ENCODE data around the gene ARHGAP10. TPM values are rescaled to one million over a fixed set of nuclear protein-coding genes. Genes with fewer than 3 reads are reported as not detected.

ARHGAP10 gene
- total RNA-seq = 1 to 10 TPM; 6.3 to 7.1 TPM

- POLR2A ChIA-PET = interaction anchor here (0.6 to 2.9 kb wide), 9 partner anchors 36 to 135 kb away, joined by 3 to 16 read pairs (median 3); partner anchors contain the start of genes PRMT9 and TMEM184C
- no peaks in the 10 kb centered on the region for H3K9me3 Mint-ChIP-seq (ENCODE audit: insufficient read depth)
- ATAC-seq (peak; percentile 83), DNase-seq (peak; percentile 62)
- H3K4me3 Mint-ChIP-seq = peak within 1 kb of the TSS; percentile 86
- peaks cover 2% of the 10 kb centered on the region for H3K36me3 Mint-ChIP-seq (ENCODE audit: low read depth)
- peaks cover 31% of the 10 kb centered on the region for H3K4me1 Mint-ChIP-seq (ENCODE audit: low read depth)
- H3K27ac Mint-ChIP-seq = peak within 1 kb of the TSS; percentile 81
- CTCF ChIA-PET = interaction anchor here (0.8 to 4.3 kb wide), 17 partner anchors 9 to 143 kb away, joined by 3 to 49 read pairs (median 5); partner anchors contain the start of genes PRMT9 and TMEM184C
- peaks cover 44% of the 10 kb centered on the region for H3K27me3 Mint-ChIP-seq (ENCODE audit: low read depth)
Observed at GRCh38 chr4:147731580-147732517, at the start of gene ARHGAP10. TSS of gene ARHGAP10 (plus strand) at chr4:147732088. CDS start at chr4:147732302, 214 bp downstream.

GRCh38 chr4:147682755-147683154 is 49.1 kb upstream of the ARHGAP10 start:
- CTCF ChIA-PET = interaction anchor here (0.8 to 4.3 kb wide), 4 partner anchors 9 to 184 kb away, joined by 3 to 43 read pairs (median 12); partner anchors contain the start of gene TMEM184C
- peak overlapping the region; percentile 95 for H3K27ac Mint-ChIP-seq
- DNase-seq = no peak

GRCh38 chr4:147683188-147683591 is 48.7 kb upstream of the ARHGAP10 start:
- Mint-ChIP-seq H3K4me3 (peak overlapping the region; percentile 87), H3K9me3 (ENCODE audit: insufficient read depth) (no peaks in the 10 kb centered on the region), H3K27ac (peak overlapping the region; percentile 95), H3K4me1 (ENCODE audit: low read depth) (peaks cover 46% of the 10 kb centered on the region), H3K27me3 (ENCODE audit: low read depth) (peaks cover 2% of the 10 kb centered on the region), H3K36me3 (ENCODE audit: low read depth) (peaks cover 30% of the 10 kb centered on the region)
- POLR2A ChIA-PET = interaction anchor here (0.6 to 2.7 kb wide), 5 partner anchors 15 to 260 kb away, joined by 3 to 32 read pairs (median 3); partner anchors contain the start of genes ARHGAP10 and TMEM184C
- CTCF ChIA-PET = interaction anchor here (1.2 to 4.3 kb wide), 5 partner anchors 9 to 183 kb away, joined by 4 to 43 read pairs (median 7); partner anchors contain the start of genes ARHGAP10 and TMEM184C
- no peak for ATAC-seq
- DNase-seq = peak; percentile 32

More at GRCh38 chr4:147682755-147683154, 49.1 kb upstream of the ARHGAP10 start:
- H3K4me3 Mint-ChIP-seq = peak overlapping the region; percentile 87
- H3K9me3 Mint-ChIP-seq (ENCODE audit: insufficient read depth) = no peaks in the 10 kb centered on the region
- H3K36me3 Mint-ChIP-seq (ENCODE audit: low read depth) = peaks cover 33% of the 10 kb centered on the region
- peaks cover 42% of the 10 kb centered on the region for H3K4me1 Mint-ChIP-seq (ENCODE audit: low read depth)
- POLR2A ChIA-PET = interaction anchor here (0.7 to 2.7 kb wide), 4 partner anchors 50 to 65 kb away, joined by 3 to 32 read pairs (median 6); partner anchors contain the start of genes ARHGAP10 and TMEM184C
- H3K27me3 Mint-ChIP-seq (ENCODE audit: low read depth) = peaks cover 2% of the 10 kb centered on the region
- no peak for ATAC-seq

GRCh38 chr4:147683717-147684700 is 47.9 kb upstream of the ARHGAP10 start, which contains the start of gene PRMT9:
TSS of gene PRMT9 (minus strand) at chr4:147684163. CDS start at chr4:147683987, 176 bp downstream.
- Mint-ChIP-seq H3K27me3 (ENCODE audit: low read depth) (peaks cover 2% of the 10 kb centered on the region), H3K27ac (peak within 1 kb of the TSS; percentile 95), H3K36me3 (ENCODE audit: low read depth) (peaks cover 24% of the 10 kb centered on the region), H3K9me3 (ENCODE audit: insufficient read depth) (no peaks in the 10 kb centered on the region), H3K4me1 (ENCODE audit: low read depth) (peaks cover 47% of the 10 kb centered on the region), H3K4me3 (peak within 1 kb of the TSS; percentile 87)
- ChIA-PET POLR2A (interaction anchor here (0.6 to 2.7 kb wide), 11 partner anchors 9 to 259 kb away, joined by 3 to 32 read pairs (median 3); partner anchors contain the start of genes ARHGAP10 and TMEM184C), CTCF (interaction anchor here (0.9 to 4.3 kb wide), 6 partner anchors 10 to 182 kb away, joined by 4 to 43 read pairs (median 6); partner anchors contain the start of genes ARHGAP10 and TMEM184C)
- DNase-seq (peak; percentile 92), ATAC-seq (peak; percentile 98)

- Mint-ChIP-seq H3K27me3 (ENCODE audit: low read depth) (peaks cover 5% of the 10 kb centered on the region), H3K4me3 (peak overlapping the region; percentile 59), H3K36me3 (ENCODE audit: low read depth) (peaks cover 12% of the 10 kb centered on the region), H3K4me1 (ENCODE audit: low read depth) (peaks cover 42% of the 10 kb centered on the region), H3K27ac (peak overlapping the region; percentile 86), H3K9me3 (ENCODE audit: insufficient read depth) (no peaks in the 10 kb centered on the region)
- POLR2A ChIA-PET = no interaction called here
- CTCF ChIA-PET = interaction anchor here (2.2 to 2.8 kb wide), 2 partner anchors 19 to 177 kb away, joined by 13 to 14 read pairs; no protein-coding TSS in a partner anchor
- peak; percentile 79 for DNase-seq
- peak; percentile 72 for ATAC-seq
Observed at GRCh38 chr4:147689067-147689466, 42.8 kb upstream of the ARHGAP10 start.

- DNase-seq = no peak
- ChIA-PET CTCF (interaction anchor here (2.7 kb wide), 1 partner anchor 174 kb away, joined by 14 read pairs; no protein-coding TSS in a partner anchor), POLR2A (no interaction called here)
- Mint-ChIP-seq H3K4me1 (ENCODE audit: low read depth) (peaks cover 27% of the 10 kb centered on the region), H3K36me3 (ENCODE audit: low read depth) (peaks cover 9% of the 10 kb centered on the region), H3K27ac (no peak overlapping the region), H3K4me3 (no peak overlapping the region), H3K9me3 (ENCODE audit: insufficient read depth) (no peaks in the 10 kb centered on the region), H3K27me3 (ENCODE audit: low read depth) (peaks cover 13% of the 10 kb centered on the region)
- ATAC-seq = no peak
Observed at GRCh38 chr4:147691820-147692219, 40.1 kb upstream of the ARHGAP10 start.

- no peak for DNase-seq
- Mint-ChIP-seq H3K4me3 (no peak overlapping the region), H3K36me3 (ENCODE audit: low read depth) (peaks cover 4% of the 10 kb centered on the region), H3K9me3 (ENCODE audit: insufficient read depth) (no peaks in the 10 kb centered on the region), H3K4me1 (ENCODE audit: low read depth) (peaks cover 17% of the 10 kb centered on the region), H3K27me3 (ENCODE audit: low read depth) (peaks cover 16% of the 10 kb centered on the region), H3K27ac (no peak overlapping the region)
- no peak for ATAC-seq
- POLR2A ChIA-PET = interaction anchor here (0.6 kb wide), 1 partner anchor 9 kb away, joined by 3 read pairs; the partner anchor contains the start of gene PRMT9
- CTCF ChIA-PET = interaction anchor here (0.7 to 2.7 kb wide), 3 partner anchors 173 to 219 kb away, joined by 3 to 14 read pairs (median 3); no protein-coding TSS in a partner anchor
Observed at GRCh38 chr4:147693218-147693617, 38.7 kb upstream of the ARHGAP10 start.

- DNase-seq = no peak
- Mint-ChIP-seq H3K27me3 (ENCODE audit: low read depth) (peaks cover 27% of the 10 kb centered on the region), H3K27ac (no peak overlapping the region), H3K4me1 (ENCODE audit: low read depth) (no peaks in the 10 kb centered on the region), H3K36me3 (ENCODE audit: low read depth) (no peaks in the 10 kb centered on the region), H3K4me3 (no peak overlapping the region), H3K9me3 (ENCODE audit: insufficient read depth) (no peaks in the 10 kb centered on the region)
- ChIA-PET POLR2A (no interaction called here), CTCF (interaction anchor here (1.3 to 1.6 kb wide), 2 partner anchors 12 to 170 kb away, joined by 3 to 8 read pairs; no protein-coding TSS in a partner anchor)
- ATAC-seq = no peak
Observed at GRCh38 chr4:147696866-147697265, 35.0 kb upstream of the ARHGAP10 start.

GRCh38 chr4:147704846-147705245 is 27.0 kb upstream of the ARHGAP10 start:
- Mint-ChIP-seq H3K27ac (no peak overlapping the region), H3K36me3 (ENCODE audit: low read depth) (no peaks in the 10 kb centered on the region), H3K4me1 (ENCODE audit: low read depth) (peaks cover 10% of the 10 kb centered on the region), H3K9me3 (ENCODE audit: insufficient read depth) (no peaks in the 10 kb centered on the region), H3K27me3 (ENCODE audit: low read depth) (peaks cover 24% of the 10 kb centered on the region), H3K4me3 (no peak overlapping the region)
- ATAC-seq = no peak
- DNase-seq = no peak
- ChIA-PET POLR2A (no interaction called here), CTCF (interaction anchor here (1.7 kb wide), 1 partner anchor 161 kb away, joined by 3 read pairs; no protein-coding TSS in a partner anchor)

GRCh38 chr4:147707892-147708672 is 23.8 kb upstream of the ARHGAP10 start:
- ChIA-PET CTCF (interaction anchor here (0.7 to 8.4 kb wide), 18 partner anchors 9 to 157 kb away, joined by 3 to 160 read pairs (median 4); partner anchors contain the start of genes ARHGAP10 and TMEM184C), POLR2A (no interaction called here)
- Mint-ChIP-seq H3K27me3 (ENCODE audit: low read depth) (peaks cover 13% of the 10 kb centered on the region), H3K27ac (no peak overlapping the region), H3K9me3 (ENCODE audit: insufficient read depth) (no peaks in the 10 kb centered on the region), H3K4me1 (ENCODE audit: low read depth) (peaks cover 12% of the 10 kb centered on the region), H3K36me3 (ENCODE audit: low read depth) (no peaks in the 10 kb centered on the region), H3K4me3 (no peak overlapping the region)
- DNase-seq (peak; percentile 62), ATAC-seq (peak; percentile 71)

Data from activated CD8-positive, alpha-beta T cell treated with anti-CD3 and anti-CD28 coated beads, Interleukin-2, amount 10 ng/mL, durations not matched to agents 7 days and 5 days (primary cell).